Measurements from ENCODE around the gene C4orf54.

Gene C4orf54

GRCh38 chr4:99651811-99652485 lies 5.7 kb downstream of the C4orf54 start:
- DNase-seq (ENCODE audit: low read depth), result no peak

- no peak for DNase-seq (ENCODE audit: low read depth)
Measured at GRCh38 chr4:99651016-99651769, 6.4 kb downstream of the C4orf54 start.

DNA sequence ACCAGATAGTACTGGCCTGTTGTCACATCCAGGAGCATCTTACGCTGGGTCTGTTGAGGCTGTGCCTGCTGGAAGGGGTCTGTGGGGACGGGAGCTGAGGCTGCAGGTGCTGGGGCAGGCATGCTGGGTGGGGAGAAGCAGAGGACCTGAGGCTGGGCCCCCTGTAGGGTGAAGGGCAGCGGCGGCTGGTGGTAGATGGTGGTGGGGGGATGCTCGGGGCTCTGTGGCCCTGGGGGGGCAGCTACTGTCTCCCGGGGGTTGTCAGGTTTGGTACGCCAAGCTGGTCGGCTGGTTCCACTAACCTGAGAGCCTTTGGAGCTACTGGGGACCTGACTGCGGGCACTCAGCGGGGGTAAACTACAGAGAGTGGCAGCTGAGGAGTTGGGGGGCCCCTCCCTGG lies 7.8 kb downstream of the C4orf54 start:
- DNase-seq (ENCODE audit: low read depth), result no peak

- DNase-seq (ENCODE audit: low read depth), result no peak
Measured at GRCh38 chr4:99649208-99649607, 8.4 kb downstream of the C4orf54 start.

DNA sequence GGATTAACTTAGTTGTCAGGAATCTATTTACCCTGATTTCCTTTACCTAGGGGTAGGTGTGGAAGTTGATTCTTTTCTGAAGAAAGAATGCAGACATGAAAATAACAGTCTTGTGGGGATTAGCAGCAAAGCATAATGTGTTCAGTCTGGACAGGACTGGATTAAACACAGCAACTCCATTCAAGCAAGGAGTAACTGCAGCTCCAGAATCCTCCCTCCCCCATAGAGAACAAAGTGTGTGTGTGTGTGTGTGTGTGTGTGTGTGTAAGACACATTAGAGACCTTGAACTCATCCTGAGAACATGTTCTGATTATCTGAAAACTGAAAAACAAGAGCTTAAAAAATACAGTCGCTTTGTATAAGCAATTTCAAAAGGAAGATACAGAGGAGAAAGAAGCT lies 9.3 kb downstream of the C4orf54 start:
- DNase-seq (ENCODE audit: low read depth), result no peak

GRCh38 chr4:99647071-99647470 lies 10.6 kb downstream of the C4orf54 start:
- no peak for DNase-seq (ENCODE audit: low read depth)

- DNase-seq (ENCODE audit: low read depth), result no peak
Measured at GRCh38 chr4:99645638-99646037, 12.0 kb downstream of the C4orf54 start.

DNA sequence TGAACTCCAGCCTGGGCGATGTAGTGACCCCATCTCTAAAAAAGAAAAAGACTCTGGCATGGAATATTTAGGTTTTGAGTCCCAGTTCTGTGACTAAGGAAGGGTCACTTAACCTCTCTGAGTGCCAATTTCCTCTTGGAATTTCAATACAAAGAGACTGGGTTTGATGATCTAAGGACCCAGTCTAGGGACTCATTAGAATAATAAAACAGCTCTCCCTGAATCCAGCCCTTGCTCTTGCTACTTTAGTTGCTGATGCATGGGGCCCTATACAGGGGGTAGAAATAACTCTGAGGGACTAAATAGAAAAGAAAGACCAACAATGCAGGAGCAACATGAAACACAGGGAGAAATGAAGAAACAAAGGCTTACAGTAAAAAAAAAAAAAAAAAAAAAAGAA lies 12.6 kb downstream of the C4orf54 start:
- DNase-seq (ENCODE audit: low read depth), result no peak

GRCh38 chr4:99644453-99644852 lies 13.2 kb downstream of the C4orf54 start:
- DNase-seq (ENCODE audit: low read depth), result no peak

- DNase-seq (ENCODE audit: low read depth), result no peak
Measured at GRCh38 chr4:99642725-99643489, 14.7 kb downstream of the C4orf54 start.

- no peak for DNase-seq (ENCODE audit: low read depth)
Measured at GRCh38 chr4:99640676-99641075, 17.0 kb downstream of the C4orf54 start.

DNA sequence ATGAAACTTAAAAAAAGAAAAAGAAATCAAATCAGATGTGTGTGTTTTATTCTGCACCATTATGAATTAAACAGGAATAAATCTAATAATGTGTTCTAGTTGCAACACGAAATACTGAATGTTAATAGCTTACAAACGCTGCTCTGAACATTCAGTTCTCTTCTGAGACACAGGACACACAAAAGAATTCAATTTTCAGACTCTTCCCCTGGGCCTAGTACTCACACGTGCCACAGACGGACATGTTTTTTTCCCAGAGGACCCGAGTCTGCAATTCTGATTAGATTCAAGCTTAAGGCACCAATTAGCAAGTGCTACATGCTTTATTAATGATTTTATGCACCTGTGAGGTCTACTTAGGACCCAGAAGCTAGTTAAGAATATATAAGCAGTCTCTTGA lies 20.5 kb downstream of the C4orf54 start:
- no peak for DNase-seq (ENCODE audit: low read depth)

GRCh38 chr4:99636422-99636821 lies 21.2 kb downstream of the C4orf54 start:
- no peak for DNase-seq (ENCODE audit: low read depth)

- no peak for DNase-seq (ENCODE audit: low read depth)
Measured at GRCh38 chr4:99635601-99636000, 22.0 kb downstream of the C4orf54 start.

DNA sequence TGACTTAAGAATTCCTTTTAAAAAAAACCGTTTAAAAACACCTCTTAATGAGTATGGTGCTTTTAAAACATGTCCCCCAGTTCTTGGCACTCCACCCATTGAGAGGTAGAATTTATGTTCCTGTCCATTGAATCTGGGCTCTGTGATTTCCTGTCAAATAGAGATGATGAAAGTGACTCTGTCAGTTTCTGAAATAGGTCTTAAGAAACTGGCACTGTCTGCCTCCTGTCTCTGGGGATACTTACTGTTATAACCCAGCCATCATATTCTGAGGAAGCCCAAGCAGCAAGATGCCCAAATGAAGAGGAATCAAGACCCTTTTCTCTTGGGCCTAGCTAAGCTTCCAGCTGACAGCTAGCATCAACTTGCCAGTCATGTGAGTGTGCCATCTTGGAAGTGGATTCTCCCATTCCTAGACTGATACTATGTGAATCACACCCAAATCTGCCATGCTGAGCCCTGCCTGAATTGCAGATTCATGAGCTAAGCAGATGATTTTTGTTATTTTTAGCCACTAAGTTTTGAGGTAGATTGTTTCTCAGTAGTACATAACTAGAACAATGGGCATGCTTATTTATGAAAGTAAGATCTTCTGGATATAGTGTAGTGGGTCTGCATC lies 22.8 kb downstream of the C4orf54 start:
- no peak for DNase-seq (ENCODE audit: low read depth)

- DNase-seq (ENCODE audit: low read depth), result no peak
Measured at GRCh38 chr4:99633772-99634171, 23.9 kb downstream of the C4orf54 start.

- no peak for DNase-seq (ENCODE audit: low read depth)
Measured at GRCh38 chr4:99630857-99631360, 26.7 kb downstream of the C4orf54 start.

DNA sequence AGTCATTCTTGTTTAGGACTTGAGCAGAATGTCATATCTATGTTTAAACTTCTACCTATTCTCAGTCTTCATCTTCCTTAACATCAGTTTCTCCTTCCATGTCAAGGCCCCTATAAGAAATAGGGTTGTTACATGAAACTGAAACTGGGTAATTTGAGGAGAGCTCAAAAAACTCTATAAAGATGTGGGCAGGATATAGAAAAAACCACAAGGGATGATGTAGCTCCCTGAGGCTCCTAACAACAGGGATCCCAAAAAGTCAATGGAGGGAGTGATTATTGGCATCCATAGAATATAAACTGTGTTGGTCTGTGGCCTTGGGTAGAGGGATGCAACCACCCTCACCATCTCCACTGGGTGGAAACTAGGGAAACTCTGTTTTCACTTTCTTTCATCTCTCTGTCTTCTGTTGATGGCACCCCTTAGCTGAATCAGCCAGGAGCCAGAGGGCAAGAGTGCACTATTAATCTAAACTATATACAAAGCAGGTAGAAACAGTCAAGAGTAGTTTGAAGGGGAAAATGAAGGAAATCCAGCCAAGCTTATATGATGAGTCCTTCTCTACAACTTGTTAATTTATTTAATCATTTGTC lies 27.6 kb downstream of the C4orf54 start:
- no peak for DNase-seq (ENCODE audit: low read depth)

DNA sequence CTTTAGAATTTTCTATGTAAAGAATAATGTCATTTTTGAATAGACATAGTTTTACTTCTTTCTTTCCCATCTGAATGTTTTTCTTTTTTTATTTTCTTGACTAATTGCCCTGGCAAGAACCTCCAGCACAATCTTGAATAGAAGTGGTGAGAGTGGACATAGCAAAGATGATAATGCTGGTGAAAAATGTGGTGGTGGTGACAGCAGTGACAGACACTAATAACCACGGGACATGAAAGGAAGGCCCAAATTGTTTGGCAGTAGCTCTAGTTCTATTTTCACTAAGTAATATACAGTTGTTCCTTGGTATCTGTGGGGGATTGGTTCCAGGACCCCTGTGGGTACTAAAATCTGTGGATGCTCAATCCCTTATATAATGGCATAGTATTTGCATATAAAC lies 29.6 kb downstream of the C4orf54 start:
- DNase-seq (ENCODE audit: low read depth), result no peak

GRCh38 chr4:99625369-99625768 lies 32.3 kb downstream of the C4orf54 start:
- DNase-seq (ENCODE audit: low read depth), result no peak

- no peak for DNase-seq (ENCODE audit: low read depth)
Measured at GRCh38 chr4:99624141-99624719, 33.4 kb downstream of the C4orf54 start.

DNA sequence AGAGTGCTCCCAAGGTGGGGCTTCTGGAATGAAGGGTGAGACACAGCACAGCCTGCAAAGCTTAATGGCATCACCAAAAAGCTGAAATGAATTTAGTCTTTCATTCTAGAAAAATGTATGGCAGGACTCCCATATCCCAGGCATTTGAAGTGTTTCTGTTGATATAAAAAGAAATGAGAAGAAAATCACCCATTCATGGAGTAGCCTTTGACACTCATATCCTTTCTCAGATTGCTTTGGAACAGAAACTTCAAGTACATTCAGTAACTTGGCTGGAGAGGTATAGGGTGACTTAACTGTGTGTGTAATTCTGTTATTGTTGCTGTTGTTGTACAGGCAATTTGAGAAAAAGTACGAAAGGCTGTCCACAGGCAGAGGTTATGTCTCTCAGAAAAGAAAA lies 35.3 kb downstream of the C4orf54 start:
- DNase-seq (ENCODE audit: low read depth), result no peak

Data from activated gamma-delta T cell treated with anti-CD3 and anti-CD28 coated beads, Interleukin-2, amount 50 U/mL, for 16 hours (primary cell).